ENCODE results near the gene DYNC2I2.

The DYNC2I2 gene

GRCh38 chr9:128635266-128636023 is 21.2 kb downstream of the DYNC2I2 start:
- no peak for DNase-seq (ENCODE audit: low read depth)

GRCh38 chr9:128634651-128635262 is 21.9 kb downstream of the DYNC2I2 start:
- no peak for DNase-seq (ENCODE audit: low read depth)

GRCh38 chr9:128634111-128634510 is 22.5 kb downstream of the DYNC2I2 start:
- no peak for DNase-seq (ENCODE audit: low read depth)

- no peak for DNase-seq (ENCODE audit: low read depth)
Measured at GRCh38 chr9:128633601-128634000, 23.0 kb downstream of the DYNC2I2 start.

GRCh38 chr9:128633057-128633456 is 23.6 kb downstream of the DYNC2I2 start:
- DNase-seq (ENCODE audit: low read depth): no peak

- DNase-seq (ENCODE audit: low read depth): no peak
Measured at GRCh38 chr9:128632486-128632885, 24.2 kb downstream of the DYNC2I2 start.

GRCh38 chr9:128632066-128632465 is 24.6 kb downstream of the DYNC2I2 start:
- no peak for DNase-seq (ENCODE audit: low read depth)

- DNase-seq (ENCODE audit: low read depth): no peak
Measured at GRCh38 chr9:128631636-128632035, 25.0 kb downstream of the DYNC2I2 start.

GRCh38 chr9:128629852-128630545 is 26.6 kb downstream of the DYNC2I2 start:
- no peak for DNase-seq (ENCODE audit: low read depth)

- DNase-seq (ENCODE audit: low read depth): no peak
Measured at GRCh38 chr9:128629136-128629535, 27.5 kb downstream of the DYNC2I2 start.

GRCh38 chr9:128628471-128629048 is 28.1 kb downstream of the DYNC2I2 start:
- DNase-seq (ENCODE audit: low read depth): no peak

GRCh38 chr9:128627906-128628305 is 28.7 kb downstream of the DYNC2I2 start:
- no peak for DNase-seq (ENCODE audit: low read depth)

GRCh38 chr9:128627127-128627715 is 29.4 kb downstream of the DYNC2I2 start:
- no peak for DNase-seq (ENCODE audit: low read depth)

GRCh38 chr9:128626181-128626580 is 30.5 kb downstream of the DYNC2I2 start:
- DNase-seq (ENCODE audit: low read depth): no peak

- DNase-seq (ENCODE audit: low read depth): no peak
Measured at GRCh38 chr9:128625391-128626146, 31.1 kb downstream of the DYNC2I2 start.

GRCh38 chr9:128624566-128624965 is 32.1 kb downstream of the DYNC2I2 start:
- no peak for DNase-seq (ENCODE audit: low read depth)

- DNase-seq (ENCODE audit: low read depth): no peak
Measured at GRCh38 chr9:128621730-128622455, 34.8 kb downstream of the DYNC2I2 start.

GRCh38 chr9:128619779-128620178 is 36.9 kb downstream of the DYNC2I2 start:
- no peak for DNase-seq (ENCODE audit: low read depth)

- no peak for DNase-seq (ENCODE audit: low read depth)
Measured at GRCh38 chr9:128619127-128619526, 37.5 kb downstream of the DYNC2I2 start.

GRCh38 chr9:128617943-128618342 is 38.7 kb downstream of the DYNC2I2 start:
- no peak for DNase-seq (ENCODE audit: low read depth)

- DNase-seq (ENCODE audit: low read depth): no peak
Measured at GRCh38 chr9:128615571-128615970, 41.1 kb downstream of the DYNC2I2 start.
